SU-DHL-6 (cell line): ENCODE results near the gene RIC8A.

Experiments
- H2AFZ ChIP-seq: fragments of 200-600 bp; sonication (generic); 2 replicates; pipeline ENCODE4 v1.6.1; 2014; ENCODE audit warnings: low read depth, mild to moderate bottlenecking, moderate library complexity, mixed read lengths, antibody characterized with exemption, low read length; ENCODE audit not compliant: severe bottlenecking
- H3F3A ChIP-seq: fragments of 200-600 bp; shearing (Covaris generic); 2 replicates; pipeline ENCODE4 v1.6.0; 2016; ENCODE audit warnings: antibody characterized with exemption, mild to moderate bottlenecking; ENCODE audit not compliant: insufficient read depth
- H3K27ac ChIP-seq: fragments of 200-600 bp; sonication (generic); 2 replicates; pipeline ENCODE4 v1.5.1; 2016; ENCODE audit warnings: low read depth, mild to moderate bottlenecking, low read length, moderate library complexity, mixed read lengths
- H3K27me3 ChIP-seq: fragments of 200-600 bp; sonication (generic), shearing (Covaris generic); 2 replicates; pipeline ENCODE4 v1.6.0; 2014; ENCODE audit warnings: mild to moderate bottlenecking, low read length
- H3K36me3 ChIP-seq: fragments of 200-600 bp; sonication (generic); 2 replicates; pipeline ENCODE4 v1.6.1; 2014; ENCODE audit warnings: mild to moderate bottlenecking, low read length, mixed read lengths
- H3K4me2 ChIP-seq: fragments of 300-600, 200-600 bp; shearing (Covaris generic), sonication (generic); 2 replicates; pipeline ENCODE4 v1.6.0; 2014; ENCODE audit warnings: low read length, low read depth, mild to moderate bottlenecking; ENCODE audit not compliant: poor library complexity, severe bottlenecking
- H3K4me3 ChIP-seq: fragments of 200-600 bp; sonication (generic); 2 replicates; pipeline ENCODE4 v1.5.1; 2014; ENCODE audit warnings: antibody characterized with exemption, low read length, mild to moderate bottlenecking, mixed read lengths; ENCODE audit not compliant: insufficient read depth, poor library complexity, severe bottlenecking
- H3K79me2 ChIP-seq: fragments of 200-600 bp; sonication (generic); 2 replicates; pipeline ENCODE4 v1.6.1; 2014; ENCODE audit warnings: mild to moderate bottlenecking, low read length, moderate library complexity; ENCODE audit not compliant: insufficient read depth
- H3K9ac ChIP-seq: fragments of 200-600 bp; sonication (generic); 2 replicates; pipeline ENCODE4 v1.7.0; 2014; ENCODE audit warnings: mild to moderate bottlenecking, low read length
- H3K9me2 ChIP-seq: fragments of 200-600 bp; sonication (generic); replicated peaks from 2 replicates; pipeline ENCODE4 v1.6.1; 2014; ENCODE audit warnings: low read length; ENCODE audit not compliant: insufficient read depth
- H3K9me3 ChIP-seq: fragments of 200-600 bp; sonication (generic); 2 replicates; pipeline ENCODE4 v1.6.1; 2014; ENCODE audit warnings: low read length, mixed read lengths; ENCODE audit not compliant: insufficient read depth
- H4K20me1 ChIP-seq: fragments of 200-600 bp; sonication (generic); 2 replicates; pipeline ENCODE4 v1.6.1; 2014; ENCODE audit warnings: low read depth, mild to moderate bottlenecking, antibody characterized with exemption, low read length, moderate library complexity, mixed read lengths
- EZH2phosphoT487 ChIP-seq: fragments of 200-600 bp; sonication (generic), shearing (Covaris generic); conservative IDR thresholded peaks from 2 replicates; pipeline ENCODE4 v1.6.1; 2018; ENCODE audit warnings: mild to moderate bottlenecking, antibody characterized with exemption, low read length, moderate library complexity, mixed read lengths
- TF ChIP-seq, protein P1 (sequence below): fragments of 200-600 bp; sonication (generic); IDR thresholded peaks from one replicate; pipeline ENCODE4 v1.5.1; 2017; ENCODE audit warnings: antibody characterized with exemption, mild to moderate bottlenecking, low read length, moderate library complexity; ENCODE audit not compliant: insufficient read depth, poor library complexity, severe bottlenecking

Gene RIC8A

DNA sequence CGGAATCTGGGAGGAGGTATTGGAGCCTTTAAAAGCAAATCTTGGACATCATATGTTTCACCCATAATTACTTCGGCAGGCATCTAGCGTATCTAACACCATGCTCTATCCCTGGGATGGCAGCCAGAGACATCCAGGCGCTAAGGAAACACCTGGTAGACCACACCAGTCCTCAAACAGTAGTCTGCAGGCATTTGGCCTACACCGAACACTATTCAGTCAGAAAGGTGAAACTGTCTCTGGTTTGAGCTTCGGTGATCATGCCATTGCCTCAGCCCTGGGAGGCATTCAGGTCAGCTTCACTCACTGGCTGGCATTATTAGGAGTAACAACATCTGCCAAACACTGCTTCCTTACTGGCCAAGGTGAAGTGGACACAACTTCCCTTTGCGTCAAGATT, 16.9 kb downstream of the RIC8A start:
- Histone ChIP-seq H2AFZ (no peak overlapping the region), H3K4me2 (no peak overlapping the region), H3K4me3 (no peak overlapping the region), H3K36me3 (no peaks in the 10 kb centered on the region), H3K9ac (no peak overlapping the region), H3K9me3 (no peaks in the 10 kb centered on the region), H3K79me2 (no peaks in the 10 kb centered on the region), H3K9me2 (no peaks in the 10 kb centered on the region), H4K20me1 (no peaks in the 10 kb centered on the region), H3K27ac (no peak overlapping the region), H3K27me3 (no peaks in the 10 kb centered on the region), H3F3A (no peaks in the 10 kb centered on the region)
- TF ChIP-seq, protein P1, sequence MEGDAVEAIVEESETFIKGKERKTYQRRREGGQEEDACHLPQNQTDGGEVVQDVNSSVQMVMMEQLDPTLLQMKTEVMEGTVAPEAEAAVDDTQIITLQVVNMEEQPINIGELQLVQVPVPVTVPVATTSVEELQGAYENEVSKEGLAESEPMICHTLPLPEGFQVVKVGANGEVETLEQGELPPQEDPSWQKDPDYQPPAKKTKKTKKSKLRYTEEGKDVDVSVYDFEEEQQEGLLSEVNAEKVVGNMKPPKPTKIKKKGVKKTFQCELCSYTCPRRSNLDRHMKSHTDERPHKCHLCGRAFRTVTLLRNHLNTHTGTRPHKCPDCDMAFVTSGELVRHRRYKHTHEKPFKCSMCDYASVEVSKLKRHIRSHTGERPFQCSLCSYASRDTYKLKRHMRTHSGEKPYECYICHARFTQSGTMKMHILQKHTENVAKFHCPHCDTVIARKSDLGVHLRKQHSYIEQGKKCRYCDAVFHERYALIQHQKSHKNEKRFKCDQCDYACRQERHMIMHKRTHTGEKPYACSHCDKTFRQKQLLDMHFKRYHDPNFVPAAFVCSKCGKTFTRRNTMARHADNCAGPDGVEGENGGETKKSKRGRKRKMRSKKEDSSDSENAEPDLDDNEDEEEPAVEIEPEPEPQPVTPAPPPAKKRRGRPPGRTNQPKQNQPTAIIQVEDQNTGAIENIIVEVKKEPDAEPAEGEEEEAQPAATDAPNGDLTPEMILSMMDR, result no peak
- no peak for TF ChIP-seq EZH2phosphoT487

DNA sequence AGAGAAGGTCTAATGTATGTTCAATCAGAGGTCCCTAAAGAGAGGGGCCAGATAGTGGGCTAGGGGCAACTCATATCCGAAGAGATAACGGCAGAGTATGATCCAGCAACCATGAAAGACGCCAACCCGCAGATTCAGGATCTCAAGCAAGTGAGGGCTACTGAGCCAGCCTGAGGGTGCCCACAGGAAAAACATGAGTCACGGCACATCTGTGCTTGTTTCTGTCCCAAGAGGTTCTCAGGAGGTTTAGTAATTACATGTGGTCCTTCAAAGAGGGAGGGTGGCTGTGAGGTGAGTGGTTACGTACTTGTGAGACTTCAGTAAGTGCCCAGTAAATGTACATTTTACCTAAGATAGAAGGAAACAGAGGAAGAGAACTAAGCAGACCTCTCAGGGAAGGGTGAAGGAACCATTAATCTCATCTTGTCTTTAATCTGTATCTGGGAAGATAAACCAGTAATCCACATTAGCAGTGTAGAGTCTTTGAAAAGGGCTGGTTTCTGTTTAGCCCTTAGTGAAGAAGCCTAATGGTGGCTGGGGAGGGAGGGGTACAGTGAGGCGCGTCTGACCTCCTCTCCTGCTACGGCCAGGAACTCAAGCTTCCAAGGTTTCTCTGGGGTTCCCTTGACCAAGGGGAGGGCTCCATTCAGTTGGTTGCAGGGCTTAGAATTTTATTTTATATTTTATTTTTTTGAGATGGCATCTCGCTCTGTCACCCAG, 18.4 kb downstream of the RIC8A start:
- Histone ChIP-seq H3K4me3 (no peak overlapping the region), H4K20me1 (no peaks in the 10 kb centered on the region), H3K4me2 (no peak overlapping the region), H3K36me3 (no peaks in the 10 kb centered on the region), H3K79me2 (no peaks in the 10 kb centered on the region), H3K27me3 (no peaks in the 10 kb centered on the region), H3K9ac (no peak overlapping the region), H3K27ac (no peak overlapping the region), H3K9me2 (no peaks in the 10 kb centered on the region), H3K9me3 (no peaks in the 10 kb centered on the region), H2AFZ (no peak overlapping the region), H3F3A (no peaks in the 10 kb centered on the region)
- no peak for TF ChIP-seq EZH2phosphoT487
- TF ChIP-seq, protein P1, result no peak

DNA sequence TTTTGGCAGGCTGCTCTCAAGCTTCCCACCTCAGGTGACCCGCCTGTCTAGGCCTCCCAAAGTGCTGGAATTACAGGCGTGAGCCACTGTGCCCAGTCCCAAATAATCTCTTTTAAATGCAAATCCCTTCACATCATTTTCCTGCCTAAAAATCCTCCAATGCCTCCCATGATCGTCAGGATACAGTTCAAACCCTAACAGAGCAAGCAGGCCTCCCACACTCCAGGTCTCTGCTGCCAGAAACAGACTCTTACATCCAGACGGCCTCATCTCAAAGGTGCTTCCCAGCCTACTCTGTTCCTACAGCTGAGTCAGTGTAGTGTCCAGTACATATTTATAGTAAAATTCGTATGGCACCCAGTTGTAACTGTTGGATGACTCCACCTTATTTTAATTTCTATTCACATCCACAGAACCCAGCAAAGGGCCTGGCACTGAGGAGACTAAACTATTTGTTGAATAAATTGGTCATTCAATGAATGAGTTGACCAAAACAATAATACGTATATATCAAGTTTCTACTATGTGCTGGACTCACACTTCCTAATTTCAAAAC, 20.4 kb downstream of the RIC8A start:
- H3K27ac ChIP-seq, result no peak overlapping the region
- no peaks in the 10 kb centered on the region for H3K9me3 ChIP-seq
- H2AFZ ChIP-seq, result no peak overlapping the region
- no peaks in the 10 kb centered on the region for H3K79me2 ChIP-seq
- H4K20me1 ChIP-seq, result no peaks in the 10 kb centered on the region
- no peak overlapping the region for H3K4me3 ChIP-seq
- H3K9me2 ChIP-seq, result no peaks in the 10 kb centered on the region
- TF ChIP-seq EZH2phosphoT487, result no peak
- TF ChIP-seq, protein P1, result no peak
- H3K4me2 ChIP-seq, result no peak overlapping the region
- no peaks in the 10 kb centered on the region for H3K36me3 ChIP-seq
- no peaks in the 10 kb centered on the region for H3K27me3 ChIP-seq
- no peaks in the 10 kb centered on the region for H3F3A ChIP-seq
- no peak overlapping the region for H3K9ac ChIP-seq
